Activated T-cell treated with anti-CD3 and anti-CD28 coated beads, Interleukin-2, amount 50 U/mL, for 72 hours (primary cell): Measurements from ENCODE around the gene NEMP1. TPM values are rescaled to one million over a fixed set of nuclear protein-coding genes. Genes with fewer than 3 reads are reported as not detected.
A peak's percentile ranks its signal among the peaks of the same experiment; 100 is the strongest.
"Not testable (repeated sequence)": the region's sequence is repeated elsewhere in the genome, so short reads cannot be mapped to it uniquely, and the experiment has no call there.

ENCODE experiments used
- ATAC-seq, 2 donors: fragments of 150-1000 bp; cut with Tn5 transposase; replicated peaks in 1 of 2; 2 replicates each; pipeline ENCODE4 v1.10.0; 2021; ENCODE audit warnings: moderate library complexity in 2 of 2, mild to moderate bottlenecking in 1 of 2
- DNase-seq, 2 donors: peaks; one replicate each; pipeline ENCODE4 v3.0.0; 2021 to 2022; ENCODE audit warnings: mixed read lengths in 1 of 2
- H3K27ac Mint-ChIP-seq: one replicate; pipeline ENCODE4 v1.8.0; 2022; ENCODE audit warnings: mild to moderate bottlenecking, moderate library complexity, mixed read lengths
- H3K27me3 Mint-ChIP-seq: one replicate; pipeline ENCODE4 v1.8.0; 2022; ENCODE audit warnings: low read depth, mixed read lengths
- H3K36me3 Mint-ChIP-seq, 2 donors: one replicate each; pipeline ENCODE4 v1.8.0; 2022; ENCODE audit warnings: mixed read lengths in 2 of 2, mild to moderate bottlenecking in 1 of 2; ENCODE audit not compliant: insufficient read depth in 2 of 2
- H3K4me1 Mint-ChIP-seq: one replicate; pipeline ENCODE4 v1.8.0; 2022; ENCODE audit warnings: low read depth, mixed read lengths
- H3K4me3 Mint-ChIP-seq, 2 donors: one replicate each; pipeline ENCODE4 v1.8.0; 2022; ENCODE audit warnings: mild to moderate bottlenecking in 2 of 2, mixed read lengths in 2 of 2, moderate library complexity in 2 of 2
- H3K9me3 Mint-ChIP-seq, 2 donors: one replicate each; pipeline ENCODE4 v1.8.0; 2022; ENCODE audit warnings: mixed read lengths in 2 of 2
- total RNA-seq, 2 donors: library from RNA; stranded (reverse); gene quantifications; one replicate each; pipeline ENCODE4 v1.2.3, GENCODE V29; 2022

The NEMP1 gene
- total RNA-seq, 2 donors from 2014 or later: 114 to 119 TPM

DNA sequence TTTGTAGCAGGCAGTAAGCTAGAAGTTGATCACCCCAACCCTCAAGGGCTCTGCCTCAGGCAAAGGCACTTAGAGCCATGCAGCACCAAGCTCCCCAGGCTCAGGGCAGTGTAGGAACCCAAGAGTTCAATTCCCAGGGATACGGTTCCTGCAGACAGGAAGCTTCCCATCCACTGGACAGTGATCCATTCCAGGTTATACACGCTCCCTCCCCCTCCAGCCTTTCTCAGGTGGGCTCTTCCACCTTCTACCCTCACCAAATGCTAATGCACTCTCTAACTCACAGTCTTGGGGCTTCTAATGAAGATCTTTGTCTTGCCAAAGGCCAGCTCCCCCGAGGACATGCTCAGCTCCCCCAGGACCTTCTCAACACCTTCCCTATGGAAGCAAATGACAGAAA lies 41.3 kb downstream of the NEMP1 start:
- peaks cover 10% of the 10 kb centered on the region for H3K4me1 Mint-ChIP-seq
- no peak for ATAC-seq
- peaks cover 0 to 2% of the 10 kb centered on the region in 2 donors for H3K36me3 Mint-ChIP-seq
- no peak overlapping the region for H3K27ac Mint-ChIP-seq
- no peak overlapping the region for H3K4me3 Mint-ChIP-seq
- no peaks in the 10 kb centered on the region for H3K27me3 Mint-ChIP-seq
- H3K9me3 Mint-ChIP-seq: no peaks in the 10 kb centered on the region
- no peak for DNase-seq

DNA sequence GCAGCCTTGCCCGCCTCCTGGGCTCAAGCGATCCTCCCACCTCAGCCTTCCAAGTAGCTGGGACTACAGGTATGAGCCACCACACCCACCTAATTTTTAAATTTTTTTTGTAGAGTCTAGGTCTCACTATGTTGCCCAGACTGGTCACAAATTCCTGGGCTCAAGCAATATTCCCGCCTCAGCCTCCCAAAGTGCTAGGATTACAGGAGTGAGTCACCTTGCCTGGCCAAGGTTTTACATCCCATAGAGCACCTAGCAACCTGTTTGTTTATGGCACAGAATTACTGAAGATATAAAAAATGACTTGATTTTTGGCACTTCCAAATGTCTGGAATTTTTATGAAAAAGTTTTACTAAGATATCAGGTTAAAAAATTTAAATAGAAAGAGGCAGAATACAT lies 45.2 kb downstream of the NEMP1 start:
- no peaks in the 10 kb centered on the region for H3K27me3 Mint-ChIP-seq
- H3K9me3 Mint-ChIP-seq: no peaks in the 10 kb centered on the region
- no peak for ATAC-seq
- peaks cover 29% of the 10 kb centered on the region for H3K4me1 Mint-ChIP-seq
- no peak overlapping the region for H3K27ac Mint-ChIP-seq
- H3K36me3 Mint-ChIP-seq: peaks cover 0 to 2% of the 10 kb centered on the region in 2 donors
- H3K4me3 Mint-ChIP-seq: no peak overlapping the region
- DNase-seq: no peak

DNA sequence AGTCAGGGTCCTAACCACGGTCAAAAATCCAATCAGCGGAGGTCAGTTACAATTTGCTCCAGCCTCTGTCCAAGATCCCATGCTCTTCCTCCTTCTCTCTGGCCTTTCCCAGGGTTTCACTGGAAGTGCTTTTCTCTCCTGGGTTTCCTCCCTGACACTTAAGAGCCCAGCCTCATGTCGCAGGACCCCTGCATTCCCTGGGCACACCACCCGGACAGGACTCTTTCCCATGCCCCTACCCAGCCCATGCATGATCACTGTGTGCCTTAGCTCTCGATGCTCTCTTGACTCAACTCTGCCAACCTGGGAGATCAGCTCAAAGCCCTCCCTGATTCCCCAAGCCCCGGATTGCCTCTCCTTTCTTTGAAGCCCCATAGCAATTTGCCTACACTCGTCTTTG lies 46.8 kb downstream of the NEMP1 start:
- Mint-ChIP-seq H3K27ac (no peak overlapping the region), H3K4me1 (peaks cover 45% of the 10 kb centered on the region), H3K9me3 (no peaks in the 10 kb centered on the region), H3K27me3 (no peaks in the 10 kb centered on the region), H3K4me3 (no peak overlapping the region), H3K36me3 (no peaks in the 10 kb centered on the region)
- no peak for ATAC-seq
- no peak for DNase-seq

GRCh38 chr12:57031138-57031725 lies 47.4 kb downstream of the NEMP1 start:
- DNase-seq (peak; percentile 14 to 25), ATAC-seq (peak; percentile 58 to 65)
- Mint-ChIP-seq H3K4me1 (peaks cover 51% of the 10 kb centered on the region), H3K9me3 (no peaks in the 10 kb centered on the region), H3K27ac (peak overlapping the region; percentile 35), H3K36me3 (no peaks in the 10 kb centered on the region), H3K27me3 (no peaks in the 10 kb centered on the region), H3K4me3 (peak overlapping the region; percentile 4 to 23)

DNA sequence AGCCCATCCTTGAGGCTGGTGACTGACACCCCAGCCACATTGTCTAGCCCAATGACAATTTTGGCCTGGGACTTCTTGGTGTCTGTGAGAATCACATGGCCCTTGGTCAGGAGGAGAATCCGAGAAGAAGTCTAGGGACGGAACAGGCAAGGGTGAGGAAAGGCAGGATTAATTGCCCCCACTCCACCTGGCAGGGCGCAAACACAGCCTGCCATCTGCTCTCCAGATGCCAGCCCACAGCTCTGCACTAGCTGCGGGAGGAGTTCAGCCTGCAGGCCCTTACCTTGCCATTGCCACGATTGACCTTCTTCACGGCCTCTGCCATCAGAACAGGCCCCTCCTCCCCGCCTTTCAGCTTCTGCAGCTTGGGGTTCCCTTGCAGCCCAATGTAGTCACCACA lies 49.1 kb downstream of the NEMP1 start:
- H3K36me3 Mint-ChIP-seq: no peaks in the 10 kb centered on the region
- ATAC-seq (no peak), DNase-seq (no peak)
- H3K27me3 Mint-ChIP-seq: no peaks in the 10 kb centered on the region
- no peaks in the 10 kb centered on the region for H3K9me3 Mint-ChIP-seq
- H3K27ac Mint-ChIP-seq: no peak overlapping the region
- no peak overlapping the region for H3K4me3 Mint-ChIP-seq
- H3K4me1 Mint-ChIP-seq: peaks cover 55% of the 10 kb centered on the region

DNA sequence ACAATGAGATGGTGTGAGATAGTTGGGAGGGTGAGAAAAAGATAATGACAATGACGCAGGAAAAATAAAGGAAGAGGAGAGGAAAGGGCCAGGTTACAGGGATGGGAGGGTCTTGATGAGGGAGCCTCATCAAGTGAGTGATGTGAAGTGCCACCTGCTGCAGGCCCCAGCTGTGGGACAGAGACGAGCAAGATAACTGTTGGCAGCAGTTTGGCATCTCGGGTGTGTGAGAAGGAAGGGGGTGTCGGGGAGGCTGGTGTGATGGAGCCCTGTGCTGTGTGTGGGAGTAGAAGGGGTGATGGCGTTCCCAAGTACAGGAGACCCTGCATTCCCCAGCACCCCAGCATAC lies 50.8 kb downstream of the NEMP1 start:
- peak overlapping the region; percentile 9 for H3K27ac Mint-ChIP-seq
- no peak for DNase-seq
- ATAC-seq: peak; percentile 25 to 53

DNA sequence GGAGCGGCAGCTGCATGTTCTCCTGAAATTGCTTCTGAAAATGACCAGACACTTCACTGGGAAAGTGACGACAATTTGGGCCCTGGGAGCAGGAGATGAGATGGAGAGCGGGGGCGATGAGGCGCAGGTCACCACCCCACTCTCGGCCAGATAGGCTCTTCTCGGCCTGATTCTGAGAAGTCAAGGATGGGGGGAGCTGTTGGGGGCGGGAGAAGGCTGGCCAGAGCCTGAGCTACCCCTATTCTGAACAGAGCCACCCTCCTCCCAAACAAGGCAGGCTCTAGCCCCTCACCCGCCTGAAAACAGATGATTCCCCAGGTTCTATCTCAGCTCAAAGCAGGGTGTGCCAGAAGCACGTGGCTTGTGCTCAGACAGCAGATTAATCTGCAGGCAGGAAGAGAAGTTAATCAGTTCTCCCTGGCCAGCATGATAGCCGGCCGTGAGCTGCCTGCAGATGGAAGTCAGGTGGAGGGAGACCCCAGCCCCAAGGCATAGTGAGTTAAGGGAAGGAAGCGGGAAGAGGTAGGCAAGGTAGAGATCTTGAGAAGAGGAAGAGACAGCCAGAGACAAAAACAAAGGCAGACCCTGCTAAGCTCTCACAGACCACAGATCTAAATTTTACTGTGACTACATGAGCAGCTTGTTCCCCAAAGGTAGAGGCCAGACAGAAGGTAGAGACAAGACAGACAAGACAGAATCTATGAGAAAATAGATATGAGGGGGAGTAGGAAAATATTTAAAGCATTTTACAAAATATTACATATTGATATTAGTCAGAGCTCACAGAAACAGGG lies 51.4 kb downstream of the NEMP1 start:
- no peaks in the 10 kb centered on the region for H3K36me3 Mint-ChIP-seq
- peak overlapping the region in 1 of 2 donors; percentile 42 for H3K4me3 Mint-ChIP-seq
- no peaks in the 10 kb centered on the region for H3K9me3 Mint-ChIP-seq
- no peaks in the 10 kb centered on the region for H3K27me3 Mint-ChIP-seq
- DNase-seq (no peak), ATAC-seq (peak; percentile 23 to 36)
- H3K27ac Mint-ChIP-seq: peak overlapping the region; percentile 9
- peaks cover 51% of the 10 kb centered on the region for H3K4me1 Mint-ChIP-seq

More for the DNA sequence above, 50.8 kb downstream of the NEMP1 start:
- Mint-ChIP-seq H3K4me1 (peaks cover 55% of the 10 kb centered on the region), H3K27me3 (no peaks in the 10 kb centered on the region), H3K36me3 (no peaks in the 10 kb centered on the region), H3K9me3 (no peaks in the 10 kb centered on the region), H3K4me3 (peak overlapping the region in 1 of 2 donors; percentile 42)

GRCh38 chr12:57025196-57025595 lies 53.4 kb downstream of the NEMP1 start:
- Mint-ChIP-seq H3K27me3 (no peaks in the 10 kb centered on the region), H3K36me3 (no peaks in the 10 kb centered on the region), H3K4me3 (no peak overlapping the region), H3K4me1 (peaks cover 36% of the 10 kb centered on the region), H3K9me3 (no peaks in the 10 kb centered on the region), H3K27ac (no peak overlapping the region)
- DNase-seq (no peak), ATAC-seq (no peak)

GRCh38 chr12:57022324-57022723 lies 56.3 kb downstream of the NEMP1 start:
- peaks cover 24% of the 10 kb centered on the region for H3K4me1 Mint-ChIP-seq
- H3K9me3 Mint-ChIP-seq, H3K27me3 Mint-ChIP-seq, H3K4me3 Mint-ChIP-seq, DNase-seq, ATAC-seq, H3K27ac Mint-ChIP-seq, H3K36me3 Mint-ChIP-seq: not testable (repeated sequence)

GRCh38 chr12:57019983-57020719 lies 58.4 kb downstream of the NEMP1 start:
- DNase-seq (no peak), ATAC-seq (no peak)
- H3K4me3 Mint-ChIP-seq: no peak overlapping the region
- H3K36me3 Mint-ChIP-seq: no peaks in the 10 kb centered on the region
- no peak overlapping the region for H3K27ac Mint-ChIP-seq
- H3K27me3 Mint-ChIP-seq: no peaks in the 10 kb centered on the region
- no peaks in the 10 kb centered on the region for H3K9me3 Mint-ChIP-seq
- peaks cover 9% of the 10 kb centered on the region for H3K4me1 Mint-ChIP-seq

- Mint-ChIP-seq H3K4me3 (no peak overlapping the region), H3K4me1 (peaks cover 9% of the 10 kb centered on the region), H3K27ac (no peak overlapping the region), H3K9me3 (no peaks in the 10 kb centered on the region), H3K36me3 (no peaks in the 10 kb centered on the region), H3K27me3 (peaks cover 3% of the 10 kb centered on the region)
- DNase-seq: no peak
- ATAC-seq: no peak
These were observed 59.7 kb downstream of the NEMP1 start for GRCh38 chr12:57018906-57019305.

GRCh38 chr12:57018353-57018752 lies 60.2 kb downstream of the NEMP1 start:
- not testable (repeated sequence) for H3K4me1 Mint-ChIP-seq, H3K4me3 Mint-ChIP-seq, H3K36me3 Mint-ChIP-seq, ATAC-seq, H3K9me3 Mint-ChIP-seq, H3K27me3 Mint-ChIP-seq, DNase-seq, H3K27ac Mint-ChIP-seq

DNA sequence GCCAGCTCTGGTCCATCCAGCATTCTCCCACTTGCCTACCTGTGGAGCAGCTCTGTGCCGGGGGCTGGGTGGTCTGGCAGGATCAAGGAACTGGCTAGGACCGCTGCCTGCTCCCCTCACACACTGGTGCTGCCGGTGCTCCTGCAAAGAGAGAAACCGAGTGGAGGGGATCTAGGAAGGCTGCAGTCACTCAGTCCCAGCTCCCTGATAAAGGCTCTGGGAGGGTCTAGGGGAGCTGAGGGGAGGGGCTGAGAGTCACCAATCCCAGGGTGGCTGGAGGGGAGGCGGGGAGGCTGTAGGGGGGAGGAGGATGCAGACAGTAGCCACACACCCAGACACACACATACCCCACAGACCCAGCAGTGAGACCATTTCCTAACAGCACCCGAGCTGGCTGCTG lies 62.2 kb downstream of the NEMP1 start, which contains the start of gene TAC3:
TAC3 (minus strand) TSS at position 182 of the 400 bp plus-strand sequence. CDS start 732 bp downstream, outside the sequence.
- no peak within 1 kb of the TSS for H3K27ac Mint-ChIP-seq
- no peak for ATAC-seq
- peaks cover 7% of the 10 kb centered on the region for H3K27me3 Mint-ChIP-seq

More for the DNA sequence above, 62.2 kb downstream of the NEMP1 start, which contains the start of gene TAC3:
- Mint-ChIP-seq H3K9me3 (no peaks in the 10 kb centered on the region), H3K36me3 (no peaks in the 10 kb centered on the region), H3K4me1 (peaks cover 26% of the 10 kb centered on the region), H3K4me3 (no peak within 1 kb of the TSS)
- no peak for DNase-seq
